Epidermal melanocyte (primary cell): ENCODE measurements around the gene NEURL4.
A peak's percentile ranks its signal among the peaks of the same experiment; 100 is the strongest.

Source experiments
- DNase-seq: peaks from one replicate; pipeline ENCODE4 v3.0.0; 2011; ENCODE audit warnings: low spot score; ENCODE audit not compliant: insufficient read length

NEURL4 gene

DNA sequence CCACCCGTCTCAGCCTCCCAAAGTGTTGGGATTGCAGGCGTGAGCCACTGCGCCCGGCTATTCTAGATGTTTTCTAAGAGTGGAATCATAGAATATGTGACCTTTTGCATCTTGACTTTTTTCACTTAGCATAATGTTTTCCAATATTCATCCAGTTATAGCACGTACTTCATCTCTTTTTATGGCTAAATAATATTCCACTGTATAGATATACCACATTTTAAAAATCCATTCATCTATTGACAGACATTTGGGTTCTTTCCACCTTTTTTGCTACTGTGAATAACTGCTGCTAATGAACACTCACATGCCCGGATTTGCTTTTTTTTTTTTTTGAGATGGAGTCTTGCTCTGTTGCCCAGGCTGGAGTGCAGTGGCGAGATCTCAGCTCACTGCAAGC lies 25.0 kb downstream of the NEURL4 start:
- no peak for DNase-seq

DNA sequence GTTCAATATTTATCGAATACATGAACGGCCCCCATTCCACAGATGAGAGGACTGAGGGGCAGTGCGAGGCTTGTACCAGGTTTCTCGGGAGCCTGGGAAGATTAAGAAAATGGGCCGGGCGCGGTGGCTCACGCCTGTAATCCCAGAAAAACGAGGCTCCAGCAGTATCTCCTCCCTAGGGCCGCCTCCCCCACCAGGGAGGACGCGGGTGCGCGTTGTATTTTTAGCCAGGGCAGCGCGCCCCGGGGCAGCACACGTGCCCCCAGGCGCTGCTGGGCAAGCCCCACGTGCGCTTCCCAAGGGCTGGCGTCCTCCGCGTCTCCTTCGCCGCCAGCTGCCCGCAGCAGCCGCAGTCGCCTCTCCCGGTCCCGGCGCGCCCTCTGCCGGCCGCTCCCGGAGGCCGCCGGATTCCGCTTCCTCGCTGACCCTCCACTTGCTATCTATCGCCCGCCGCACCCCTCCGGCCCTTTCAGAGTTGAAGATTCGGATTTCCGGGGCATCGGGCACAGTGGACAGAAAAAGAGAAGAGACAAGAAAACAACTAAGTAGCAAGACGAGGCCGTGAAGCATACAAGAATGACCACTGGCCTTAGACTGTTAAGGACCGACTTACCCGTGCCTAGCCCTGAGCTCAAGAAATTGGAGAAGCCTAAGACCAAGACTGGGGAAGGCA lies 32.8 kb downstream of the NEURL4 start:
- DNase-seq = peak; percentile 87

DNA sequence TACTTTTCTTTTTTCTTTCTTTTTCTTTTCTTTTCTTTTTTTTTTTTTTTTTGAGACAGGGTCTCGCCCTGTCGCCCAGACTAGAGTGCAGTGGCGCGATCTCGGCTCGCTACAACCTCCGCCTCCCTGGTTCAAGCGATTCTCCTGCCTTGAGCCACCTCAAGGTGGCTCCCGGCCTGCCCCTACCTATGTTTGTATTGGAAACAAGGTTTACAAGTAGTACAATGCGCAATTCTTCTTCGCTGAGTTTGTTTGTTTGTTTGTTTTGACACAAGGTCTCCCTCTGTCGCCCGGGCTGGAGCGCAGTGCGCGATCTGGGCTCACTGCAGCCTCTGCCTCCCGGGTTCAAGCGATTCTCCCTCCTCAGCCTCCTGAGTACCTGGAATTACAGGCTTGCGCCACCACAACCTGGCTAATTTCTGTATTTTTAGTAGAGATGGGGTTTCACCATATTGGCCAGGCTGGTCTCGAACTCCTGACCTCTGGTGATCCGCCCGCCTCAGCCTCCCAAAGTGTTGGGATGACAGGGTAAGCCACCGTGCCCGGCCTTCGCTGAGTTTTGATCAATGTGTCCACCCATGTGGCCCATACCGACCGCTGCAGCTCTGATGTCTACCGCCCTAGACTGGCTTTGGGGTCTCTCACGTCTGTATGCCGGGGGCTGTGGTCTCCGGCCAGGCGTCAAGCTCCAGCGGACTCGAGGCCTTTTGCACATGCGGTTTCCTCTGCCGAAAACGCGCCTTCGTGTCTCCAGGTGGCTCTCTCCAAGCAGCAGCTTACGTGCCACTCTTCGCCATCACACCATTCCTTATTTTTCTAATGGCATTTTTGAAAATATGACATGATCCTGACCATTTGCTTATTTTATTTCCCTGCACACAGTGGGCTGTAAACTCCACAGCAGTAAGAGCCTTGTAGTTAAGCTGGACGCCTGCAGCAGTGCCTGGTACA lies 33.6 kb downstream of the NEURL4 start:
- DNase-seq = peak; percentile 2

DNA sequence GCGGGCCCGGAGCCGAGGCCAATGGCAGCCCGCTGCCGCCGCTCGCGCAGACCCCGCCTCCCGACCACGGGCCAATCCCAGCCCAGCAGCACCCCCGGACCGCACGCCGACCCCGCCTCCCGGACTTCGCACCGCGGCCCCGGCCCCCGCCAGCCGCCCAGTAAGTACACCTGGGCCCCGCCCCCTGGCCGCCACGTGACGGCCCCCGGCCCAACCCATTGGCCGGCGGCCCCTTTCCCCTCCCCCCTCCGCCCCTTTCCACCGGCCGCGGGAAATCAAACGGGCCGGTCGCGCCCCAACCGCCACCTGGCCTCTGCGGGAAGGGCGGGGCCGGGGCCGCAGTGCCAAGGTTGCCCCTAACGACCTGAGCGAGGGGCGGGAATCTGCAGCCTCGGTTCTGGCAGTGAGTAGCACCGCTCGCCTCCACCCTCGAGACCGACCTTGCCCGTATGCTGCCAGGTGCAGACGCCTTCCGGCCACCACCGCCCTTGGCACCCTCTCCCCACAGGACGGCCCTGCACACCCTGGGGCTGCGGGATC lies 34.5 kb downstream of the NEURL4 start, which contains the start of gene YBX2:
Gene YBX2, minus strand, starts transcription at position 26 of the 540 bp plus-strand sequence. CDS start 139 bp downstream, outside the sequence.
- DNase-seq = peak; percentile 49

DNA sequence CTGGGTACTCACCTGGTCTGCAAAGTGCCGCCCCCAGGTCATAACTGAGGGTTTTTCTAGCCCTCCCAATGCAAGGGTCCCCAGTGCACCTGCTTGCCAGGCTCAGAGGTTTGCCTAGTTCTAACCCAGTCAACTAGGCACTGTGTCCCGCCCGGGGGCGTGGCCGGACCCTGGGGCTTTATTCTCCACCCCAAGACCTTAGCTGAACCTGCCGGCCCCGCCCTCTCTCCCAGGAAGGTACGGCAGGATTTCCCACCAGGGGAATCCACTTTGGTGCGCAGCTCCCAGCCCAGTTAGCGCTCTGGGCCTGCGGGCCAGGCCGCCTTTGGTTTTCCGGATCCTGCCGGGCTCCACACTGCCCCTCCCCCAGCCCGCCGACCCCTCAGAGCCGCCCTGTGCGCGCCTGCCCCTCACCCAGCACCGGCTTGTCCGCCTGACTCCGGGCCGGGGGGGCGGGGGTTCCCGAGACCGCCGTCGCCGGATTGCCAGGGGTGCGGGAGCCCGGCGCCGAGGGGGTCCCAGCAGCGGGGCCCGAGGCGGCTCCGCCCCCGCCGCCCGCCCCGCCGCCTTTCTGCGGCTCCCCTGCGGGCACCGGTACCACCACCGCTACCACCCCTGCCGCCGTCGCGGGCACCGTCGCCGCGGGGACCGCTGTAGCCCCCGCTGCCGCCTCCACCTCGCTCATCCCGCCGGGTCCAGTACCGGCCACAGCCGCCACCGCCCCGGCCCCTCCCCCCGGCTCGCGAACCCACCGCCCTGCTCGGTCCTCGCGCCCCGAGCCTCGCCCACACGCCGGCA lies 35.1 kb downstream of the NEURL4 start:
- peak; percentile 14 for DNase-seq

DNA sequence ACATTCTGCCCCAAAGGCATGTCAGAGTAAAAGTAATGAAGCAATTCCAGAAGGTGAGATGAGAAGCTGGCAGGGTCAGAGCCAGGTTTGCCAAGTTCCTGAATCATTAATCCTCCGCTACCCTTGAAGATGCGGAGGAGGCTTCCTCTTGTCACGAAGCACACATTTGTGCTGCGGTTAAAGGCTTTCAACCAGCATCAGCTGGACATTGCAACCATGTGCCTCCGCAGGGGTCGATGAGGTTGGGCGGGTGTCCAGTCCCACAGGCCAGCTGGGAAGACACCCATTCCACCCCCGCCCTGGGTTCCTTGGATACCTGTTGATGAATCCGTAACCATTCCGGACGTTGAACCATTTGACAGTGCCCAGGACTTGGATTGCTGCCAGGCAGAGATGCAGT lies 36.0 kb downstream of the NEURL4 start:
- DNase-seq = peak; percentile 17

DNA sequence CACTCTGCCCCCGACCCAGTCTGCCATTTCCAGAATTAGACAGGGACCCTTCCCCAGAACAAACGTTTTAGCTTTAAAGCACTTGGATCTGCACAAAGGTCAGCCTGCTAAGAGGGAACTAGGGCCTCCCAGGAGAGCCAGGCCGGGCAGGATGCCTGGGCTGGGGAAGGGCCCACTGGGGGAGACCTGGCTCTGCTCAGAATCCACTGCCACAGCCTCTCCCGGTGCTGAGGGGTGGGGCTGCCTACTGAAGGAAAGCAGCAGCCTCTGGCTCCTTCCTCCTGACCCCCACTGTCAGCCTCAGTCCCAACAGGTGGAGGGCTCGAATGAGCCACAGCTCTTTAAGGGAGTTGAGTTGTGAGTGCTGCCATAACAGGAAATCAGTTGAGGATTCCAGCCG lies 36.4 kb downstream of the NEURL4 start:
- peak; percentile 9 for DNase-seq

DNA sequence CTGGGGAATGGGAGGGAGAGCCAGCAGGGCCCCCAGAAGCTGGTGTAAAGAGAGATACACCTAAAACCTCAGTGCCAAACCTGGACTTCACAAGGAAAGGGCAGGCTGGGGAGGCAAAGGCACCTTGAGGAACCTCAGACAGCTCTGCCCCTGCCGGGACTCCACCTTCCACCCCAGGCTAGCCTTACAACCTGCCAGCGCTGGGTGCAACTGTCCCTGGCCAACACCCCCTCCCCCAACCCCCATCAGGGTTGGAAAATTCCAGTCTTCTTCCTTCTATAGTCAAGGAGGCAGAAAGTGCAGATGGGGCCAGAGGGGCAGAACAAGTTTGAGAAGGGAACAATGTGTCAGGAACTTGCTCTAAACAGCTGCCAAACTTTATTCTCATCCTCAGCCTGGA lies 36.9 kb downstream of the NEURL4 start:
- DNase-seq = peak; percentile 9

DNA sequence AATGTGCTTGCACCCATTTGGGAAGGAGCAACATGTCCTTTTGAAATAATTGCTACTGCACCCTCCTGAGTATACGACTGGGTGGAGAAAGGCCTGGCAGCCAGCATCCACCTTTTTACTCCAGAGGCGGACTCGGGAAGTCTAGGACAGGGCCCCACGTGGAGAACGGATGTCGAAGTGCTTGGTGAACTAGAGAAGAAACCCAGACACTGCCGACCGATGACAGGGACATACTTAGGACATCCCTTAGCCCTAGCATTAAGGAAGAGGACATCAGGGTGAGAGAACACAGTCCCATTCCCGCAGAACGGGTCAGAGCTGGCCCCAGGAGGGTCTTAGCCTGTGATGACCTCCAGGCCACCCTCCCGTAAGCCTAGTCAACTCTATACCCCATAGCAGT lies 38.5 kb downstream of the NEURL4 start:
- DNase-seq = peak; percentile 12

DNA sequence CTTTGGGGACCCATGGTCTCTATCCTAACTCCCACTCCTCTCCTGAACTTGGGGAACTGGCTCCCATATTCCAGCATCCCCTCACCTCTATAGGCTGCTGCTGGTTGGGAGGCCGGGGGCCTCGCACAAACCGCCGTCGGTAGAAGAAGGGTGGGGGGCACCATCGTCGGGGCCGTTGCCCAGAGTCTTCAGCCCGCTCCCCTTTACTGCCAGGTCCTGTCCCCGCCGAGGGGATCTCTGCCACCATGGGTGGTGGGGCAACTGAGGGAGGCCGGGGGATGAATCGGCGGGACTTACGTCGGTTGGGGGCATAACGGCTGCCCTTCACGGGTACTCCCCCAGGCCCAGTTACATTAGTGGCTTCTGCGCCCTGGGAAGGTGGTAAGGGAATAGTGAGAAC lies 39.0 kb downstream of the NEURL4 start:
- DNase-seq = no peak

DNA sequence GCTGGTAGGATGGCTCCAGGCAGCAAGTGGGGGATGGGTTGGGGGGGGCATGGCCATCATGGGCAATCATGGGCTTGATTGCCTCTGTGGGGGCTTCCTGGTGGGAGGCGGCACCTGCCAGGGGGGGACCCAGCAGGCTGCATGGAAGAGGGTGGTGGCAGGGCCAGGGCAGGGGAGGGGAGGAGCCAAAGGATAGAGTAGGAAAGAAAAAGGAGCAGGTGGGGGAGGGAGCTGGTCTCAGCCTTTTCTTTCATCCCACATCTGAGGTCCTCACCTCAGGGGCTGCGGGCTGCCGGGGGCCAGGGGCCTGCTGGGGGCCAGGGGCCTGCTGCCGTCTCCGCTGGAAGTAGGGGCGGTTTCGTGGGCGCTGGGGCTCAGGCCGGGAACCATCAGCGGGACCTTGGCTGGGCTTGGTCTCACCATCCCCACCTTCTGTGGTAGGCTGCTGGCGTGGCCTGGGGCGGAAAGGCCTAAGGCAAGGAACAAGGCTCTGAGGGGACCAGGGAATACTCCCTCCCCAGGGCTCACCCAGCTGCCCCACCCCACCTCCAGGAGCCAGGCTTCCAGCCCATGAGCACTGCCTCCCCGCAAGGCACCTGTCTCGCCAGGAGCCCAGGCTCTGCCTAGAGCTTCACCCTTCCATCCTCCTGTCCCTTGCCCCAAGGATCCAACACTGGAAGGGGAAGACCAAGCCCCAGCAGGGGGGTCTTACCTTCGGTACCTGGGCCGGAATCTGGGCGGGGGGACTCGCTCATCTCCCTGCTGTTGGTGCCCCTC lies 39.7 kb downstream of the NEURL4 start:
- peak; percentile 15 for DNase-seq

DNA sequence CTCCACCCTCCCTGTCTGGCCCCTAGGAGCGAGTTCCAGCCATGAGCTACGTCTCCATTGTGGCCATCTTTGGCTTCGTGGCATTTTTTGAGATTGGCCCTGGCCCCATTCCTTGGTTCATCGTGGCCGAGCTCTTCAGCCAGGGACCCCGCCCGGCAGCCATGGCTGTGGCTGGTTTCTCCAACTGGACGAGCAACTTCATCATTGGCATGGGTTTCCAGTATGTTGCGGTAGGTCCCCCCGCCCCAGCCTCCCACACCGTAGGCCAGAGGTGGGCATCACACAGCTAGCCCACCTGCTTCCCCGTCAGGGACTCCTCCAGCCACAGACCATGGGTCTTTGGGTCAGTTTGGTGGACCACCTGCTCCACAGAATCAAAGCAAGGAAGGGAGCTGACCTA lies 43.5 kb downstream of the NEURL4 start:
- DNase-seq = no peak

DNA sequence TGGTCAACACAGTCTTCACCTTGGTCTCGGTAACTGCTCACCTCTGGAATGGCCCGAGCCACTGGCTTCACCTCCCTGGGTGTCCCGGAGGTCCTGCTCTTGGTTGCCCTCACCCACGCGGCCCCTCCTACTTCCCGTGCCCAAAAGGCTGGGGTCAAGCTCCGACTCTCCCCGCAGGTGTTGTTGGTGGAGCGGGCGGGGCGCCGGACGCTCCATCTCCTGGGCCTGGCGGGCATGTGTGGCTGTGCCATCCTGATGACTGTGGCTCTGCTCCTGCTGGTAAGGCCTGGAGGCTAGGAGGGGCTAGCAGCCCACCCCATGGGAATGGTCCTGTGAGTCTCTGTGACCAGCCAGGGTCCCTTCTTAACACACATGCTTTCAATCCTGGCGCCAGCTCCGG lies 44.2 kb downstream of the NEURL4 start:
- DNase-seq = no peak

DNA sequence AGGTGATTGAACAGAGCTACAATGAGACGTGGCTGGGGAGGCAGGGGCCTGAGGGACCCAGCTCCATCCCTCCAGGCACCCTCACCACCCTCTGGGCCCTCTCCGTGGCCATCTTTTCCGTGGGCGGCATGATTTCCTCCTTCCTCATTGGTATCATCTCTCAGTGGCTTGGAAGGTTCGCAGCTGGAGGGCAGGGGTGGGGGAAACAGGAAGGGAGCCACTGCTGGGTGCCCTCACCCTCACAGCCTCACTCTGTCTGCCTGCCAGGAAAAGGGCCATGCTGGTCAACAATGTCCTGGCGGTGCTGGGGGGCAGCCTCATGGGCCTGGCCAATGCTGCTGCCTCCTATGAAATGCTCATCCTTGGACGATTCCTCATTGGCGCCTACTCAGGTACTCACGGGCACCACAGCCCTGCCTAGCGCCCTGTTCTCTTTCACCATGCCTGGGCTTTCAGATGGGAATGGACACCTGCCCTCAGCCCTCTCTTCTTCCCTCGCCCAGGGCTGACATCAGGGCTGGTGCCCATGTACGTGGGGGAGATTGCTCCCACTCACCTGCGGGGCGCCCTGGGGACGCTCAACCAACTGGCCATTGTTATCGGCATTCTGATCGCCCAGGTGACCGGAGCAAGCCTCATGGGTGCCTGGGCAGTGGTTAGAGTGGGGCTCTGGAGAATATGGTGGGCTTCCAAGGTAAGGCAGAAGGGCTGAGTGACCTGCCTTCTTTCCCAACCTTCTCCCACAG lies 45.5 kb downstream of the NEURL4 start:
- DNase-seq = peak; percentile 13

DNA sequence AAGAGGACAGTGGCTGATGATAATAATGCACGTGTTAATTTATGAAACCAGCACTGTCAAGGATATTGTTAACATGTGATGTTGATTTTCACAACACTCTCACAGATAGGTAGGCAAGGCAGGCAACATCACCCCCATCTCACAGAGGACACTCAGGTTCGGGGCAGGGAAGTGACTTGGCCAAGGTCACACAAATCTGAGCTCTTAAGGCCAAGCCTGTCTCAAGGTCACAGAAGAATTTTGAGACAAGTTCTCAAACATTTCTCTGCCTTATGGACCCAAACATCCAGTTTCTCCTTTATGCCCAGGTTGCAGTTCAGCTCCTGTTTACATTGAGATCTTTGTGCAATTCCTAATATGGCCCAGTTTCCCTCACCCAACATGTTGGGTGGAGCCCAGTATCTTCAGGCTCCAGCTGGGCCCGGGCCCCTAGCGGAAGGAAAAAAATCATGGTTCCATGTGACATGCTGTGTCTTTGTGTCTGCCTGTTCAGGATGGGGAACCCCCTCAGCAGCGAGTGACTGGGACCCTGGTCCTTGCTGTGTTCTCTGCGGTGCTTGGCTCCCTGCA lies 46.3 kb downstream of the NEURL4 start:
- DNase-seq = peak; percentile 4

DNA sequence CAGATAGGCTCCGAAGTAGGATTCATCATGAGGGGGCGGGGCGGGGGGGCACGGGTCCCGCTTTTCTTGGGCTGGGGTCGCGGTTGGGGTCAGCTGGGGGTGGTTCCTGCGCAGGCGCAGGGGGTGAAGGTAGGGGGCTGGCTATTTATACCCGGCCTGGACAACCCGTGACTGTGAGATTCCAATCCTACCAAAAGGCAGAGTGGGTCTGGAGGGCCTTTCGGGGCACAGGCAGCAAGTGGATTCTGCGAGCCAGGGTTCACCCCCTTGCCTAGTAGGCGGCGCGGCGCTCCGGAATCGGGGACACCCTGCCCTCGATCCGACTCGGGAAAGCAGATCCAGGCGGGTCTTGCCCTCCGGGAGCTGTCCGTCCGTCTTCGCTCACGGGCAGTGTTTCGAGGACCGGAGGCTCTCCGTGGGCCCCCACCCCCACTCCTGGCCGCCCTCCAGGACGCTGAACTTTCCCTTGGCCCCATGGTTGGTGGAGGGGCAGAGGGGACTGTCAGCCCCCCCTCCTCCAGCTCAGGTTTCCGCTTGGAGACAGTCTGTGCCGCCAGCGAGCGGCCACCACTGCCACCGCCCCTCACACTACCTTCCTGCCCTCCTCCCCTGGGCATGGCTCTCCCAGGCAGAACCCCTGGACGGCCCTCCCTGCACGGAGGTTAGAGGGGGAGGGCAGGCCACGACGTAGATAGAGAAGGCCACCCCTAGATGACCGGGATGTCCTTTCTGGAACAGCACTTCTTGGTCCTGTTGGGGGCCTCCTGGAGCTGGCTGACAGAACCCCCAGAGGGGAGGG lies 47.0 kb downstream of the NEURL4 start:
- DNase-seq = peak; percentile 16

DNA sequence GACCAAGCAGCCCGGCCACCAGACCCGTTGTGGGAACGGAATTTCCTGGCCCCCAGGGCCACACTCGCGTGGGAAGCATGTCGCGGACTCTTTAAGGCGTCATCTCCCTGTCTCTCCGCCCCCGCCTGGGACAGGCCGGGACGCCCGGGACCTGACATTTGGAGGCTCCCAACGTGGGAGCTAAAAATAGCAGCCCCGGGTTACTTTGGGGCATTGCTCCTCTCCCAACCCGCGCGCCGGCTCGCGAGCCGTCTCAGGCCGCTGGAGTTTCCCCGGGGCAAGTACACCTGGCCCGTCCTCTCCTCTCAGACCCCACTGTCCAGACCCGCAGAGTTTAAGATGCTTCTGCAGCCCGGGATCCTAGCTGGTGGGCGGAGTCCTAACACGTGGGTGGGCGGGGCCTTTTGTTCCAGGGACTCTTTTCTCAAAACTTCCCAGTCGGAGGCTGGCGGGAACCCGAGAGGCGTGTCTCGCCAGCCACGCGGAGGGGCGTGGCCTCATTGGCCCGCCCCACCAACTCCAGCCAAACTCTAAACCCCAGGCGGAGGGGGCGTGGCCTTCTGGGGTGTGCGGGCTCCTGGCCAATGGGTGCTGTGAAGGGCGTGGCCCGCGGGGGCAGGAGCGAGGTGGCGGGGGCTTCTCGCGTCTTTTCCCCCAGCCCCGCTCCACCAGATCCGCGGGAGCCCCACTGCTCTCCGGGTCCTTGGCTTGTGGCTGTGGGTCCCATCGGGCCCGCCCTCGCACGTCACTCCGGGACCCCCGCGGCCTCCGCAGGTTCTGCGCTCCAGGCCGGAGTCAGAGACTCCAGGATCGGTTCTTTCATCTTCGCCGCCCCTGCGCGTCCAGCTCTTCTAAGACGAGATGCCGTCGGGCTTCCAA lies 47.8 kb downstream of the NEURL4 start, which contains the start of gene SLC2A4:
Gene SLC2A4, plus strand, starts transcription at position 645 of the 879 bp plus-strand sequence. Its CDS starts 217 bp downstream, at position 862.
- DNase-seq = peak; percentile 96
